ENCODE data around the gene TYRO3.
"Not testable (repeated sequence)": the region's sequence is repeated elsewhere in the genome, so short reads cannot be mapped to it uniquely, and the experiment has no call there.

Gene TYRO3

DNA sequence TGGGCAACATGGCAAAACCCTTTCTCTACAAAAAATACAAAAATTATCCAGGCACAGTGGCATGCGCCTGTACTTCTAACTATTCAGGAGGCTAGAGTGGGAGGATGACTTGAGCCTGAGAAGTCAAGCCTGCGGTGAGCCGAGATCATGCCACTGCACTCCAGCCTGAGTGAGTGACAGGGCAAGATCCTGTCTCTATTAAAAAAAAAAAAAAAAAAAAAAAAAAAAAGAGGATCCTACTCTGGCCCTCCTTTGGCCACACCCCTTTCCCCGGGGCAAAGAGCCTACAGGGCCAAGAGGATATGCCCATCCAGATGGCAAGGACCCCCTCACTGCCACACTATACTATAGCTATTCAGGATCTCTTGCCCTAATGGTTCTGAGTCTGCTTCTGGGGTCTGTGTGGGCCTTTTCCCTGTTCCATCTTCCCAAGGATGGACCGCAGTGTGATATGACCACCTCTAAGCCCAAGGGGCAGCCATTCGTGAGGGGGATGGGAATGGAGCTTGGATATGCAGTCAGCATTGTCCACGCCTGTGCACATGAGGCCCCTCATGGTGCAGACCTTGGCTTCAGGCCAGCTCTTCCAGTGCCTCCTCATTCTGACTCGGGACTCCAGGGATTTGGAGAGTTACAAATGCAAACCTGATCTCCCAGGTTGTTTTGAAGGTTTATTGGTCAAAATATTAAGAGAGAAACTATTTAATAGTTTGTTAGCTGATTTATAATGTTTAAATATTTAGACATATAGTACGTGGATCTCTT, 7.3 kb downstream of the TYRO3 start:
- no peak overlapping the region for H3K4me3 ChIP-seq (ENCODE audit: low read depth, low read length)
- TF ChIP-seq CTCF (IDR thresholded peaks at IDR 0.05; ENCODE audit: borderline replicate concordance, insufficient read depth, low read depth, low read length): no peak

- no peak overlapping the region for H3K4me3 ChIP-seq (ENCODE audit: low read depth, low read length)
- TF ChIP-seq CTCF (IDR thresholded peaks at IDR 0.05; ENCODE audit: borderline replicate concordance, insufficient read depth, low read depth, low read length): no peak
Measured at GRCh38 chr15:41567261-41567660, 8.2 kb downstream of the TYRO3 start.

GRCh38 chr15:41567862-41568261, 8.8 kb downstream of the TYRO3 start:
- no peak overlapping the region for H3K4me3 ChIP-seq (ENCODE audit: low read depth, low read length)

DNA sequence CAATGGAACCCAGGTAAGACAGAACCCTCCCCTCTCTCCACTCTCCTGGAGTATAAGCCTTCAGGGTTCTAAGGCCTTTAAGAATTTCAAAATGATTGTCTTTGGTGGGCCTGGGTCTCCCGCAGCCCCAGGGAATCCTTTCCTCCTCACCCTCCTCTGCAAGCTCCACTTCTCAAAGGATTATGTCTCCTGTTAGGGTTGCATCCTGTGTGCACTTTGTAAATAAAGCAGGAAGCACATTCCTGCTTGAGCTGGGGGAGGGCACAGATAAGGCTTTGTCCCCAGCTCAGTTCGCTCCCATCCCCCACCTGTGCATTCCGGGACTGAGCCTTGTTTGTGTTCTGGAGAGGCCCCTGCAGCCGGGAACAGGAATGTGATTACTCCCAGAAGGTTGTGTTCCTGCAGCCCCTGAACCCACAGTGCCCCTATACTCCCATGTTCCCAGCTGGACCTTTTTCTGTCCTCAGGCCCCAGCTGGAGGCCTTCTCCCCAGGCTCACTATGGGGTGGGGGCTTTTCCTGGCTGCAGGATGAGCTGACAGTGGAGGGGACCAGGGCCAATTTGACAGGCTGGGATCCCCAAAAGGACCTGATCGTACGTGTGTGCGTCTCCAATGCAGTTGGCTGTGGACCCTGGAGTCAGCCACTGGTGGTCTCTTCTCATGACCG, 9.5 kb downstream of the TYRO3 start:
- H3K4me3 ChIP-seq (ENCODE audit: low read depth, low read length): no peak overlapping the region
- no peak for TF ChIP-seq CTCF (IDR thresholded peaks at IDR 0.05; ENCODE audit: borderline replicate concordance, insufficient read depth, low read depth, low read length)

More at GRCh38 chr15:41567862-41568261, 8.8 kb downstream of the TYRO3 start:
- TF ChIP-seq CTCF (IDR thresholded peaks at IDR 0.05; ENCODE audit: borderline replicate concordance, insufficient read depth, low read depth, low read length): no peak

DNA sequence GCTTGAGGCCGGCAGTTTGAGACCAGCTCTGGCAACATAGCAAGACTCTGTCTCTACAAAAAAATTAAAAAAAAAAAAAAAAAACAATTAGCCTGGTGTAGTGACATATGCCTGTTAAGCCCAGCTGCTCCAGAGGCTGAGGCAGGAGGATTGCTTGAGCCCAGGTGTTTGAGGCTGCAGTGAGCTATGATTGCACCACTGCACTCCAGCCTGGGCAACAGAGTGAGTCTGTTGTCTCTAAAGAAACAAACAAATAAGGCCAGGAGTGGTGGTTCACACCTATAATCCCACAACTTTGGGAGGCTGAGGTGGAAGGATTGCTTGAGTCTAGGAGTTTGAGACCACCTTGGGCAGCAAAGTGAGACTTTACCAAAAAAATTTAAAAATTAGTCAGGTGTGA, 10.2 kb downstream of the TYRO3 start:
- H3K4me3 ChIP-seq (ENCODE audit: low read depth, low read length): not testable (repeated sequence)

- TF ChIP-seq CTCF (IDR thresholded peaks at IDR 0.05; ENCODE audit: borderline replicate concordance, insufficient read depth, low read depth, low read length): no peak
- H3K4me3 ChIP-seq (ENCODE audit: low read depth, low read length): no peak overlapping the region
Measured at GRCh38 chr15:41570764-41571163, 11.8 kb downstream of the TYRO3 start.

GRCh38 chr15:41571948-41572347, 12.9 kb downstream of the TYRO3 start:
- no peak overlapping the region for H3K4me3 ChIP-seq (ENCODE audit: low read depth, low read length)
- TF ChIP-seq CTCF (IDR thresholded peaks at IDR 0.05; ENCODE audit: borderline replicate concordance, insufficient read depth, low read depth, low read length): no peak
